RCC 7860 (cell line): Measurements from ENCODE around the gene LHFPL6.
"Not testable (repeated sequence)": the region's sequence is repeated elsewhere in the genome, so short reads cannot be mapped to it uniquely, and the experiment has no call there.

Experiments used
- DNase-seq: peaks from one replicate; pipeline ENCODE4 v3.0.0-alpha.2; 2015; ENCODE audit warnings: low spot score
- FAIRE-seq: peaks from 2 replicates; lab custom pipeline; 2012; peaks lifted over from hg19 to GRCh38; lab: Jason Lieb, UNC

LHFPL6 gene

DNA sequence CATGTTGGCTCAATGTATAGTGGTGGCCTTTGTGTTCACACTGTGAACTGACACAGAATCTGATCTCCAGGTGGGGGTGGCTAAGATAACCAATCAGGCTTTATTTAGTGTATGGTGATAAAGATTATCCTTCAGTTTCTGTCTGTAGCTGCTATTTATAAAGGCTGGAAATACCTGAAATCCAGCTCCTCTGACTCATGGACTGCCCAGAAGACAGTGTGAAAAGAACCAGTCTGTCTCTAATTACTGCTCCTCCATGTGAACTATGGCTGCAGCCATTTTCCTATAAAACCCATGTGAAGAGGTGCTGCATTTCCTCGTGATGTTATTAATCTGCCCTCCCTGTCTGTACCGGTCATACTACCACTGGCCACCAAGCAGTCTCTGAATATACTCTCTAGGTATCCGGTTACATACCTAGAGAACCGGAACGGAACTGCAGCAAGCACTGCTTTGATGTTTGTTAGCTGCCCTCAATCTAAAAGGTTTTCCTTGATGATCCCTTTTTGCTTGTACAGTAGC, 238.0 kb downstream of the LHFPL6 start:
- FAIRE-seq: no peak

GRCh38 chr13:39363382-39363772, 239.6 kb downstream of the LHFPL6 start:
- DNase-seq: no peak
- no peak for FAIRE-seq

More for the DNA sequence above, 238.0 kb downstream of the LHFPL6 start:
- no peak for DNase-seq

GRCh38 chr13:39362652-39363381, 240.2 kb downstream of the LHFPL6 start:
- no peak for DNase-seq
- no peak for FAIRE-seq

GRCh38 chr13:39353988-39354387, 249.0 kb downstream of the LHFPL6 start:
- no peak for FAIRE-seq
- DNase-seq: no peak

DNA sequence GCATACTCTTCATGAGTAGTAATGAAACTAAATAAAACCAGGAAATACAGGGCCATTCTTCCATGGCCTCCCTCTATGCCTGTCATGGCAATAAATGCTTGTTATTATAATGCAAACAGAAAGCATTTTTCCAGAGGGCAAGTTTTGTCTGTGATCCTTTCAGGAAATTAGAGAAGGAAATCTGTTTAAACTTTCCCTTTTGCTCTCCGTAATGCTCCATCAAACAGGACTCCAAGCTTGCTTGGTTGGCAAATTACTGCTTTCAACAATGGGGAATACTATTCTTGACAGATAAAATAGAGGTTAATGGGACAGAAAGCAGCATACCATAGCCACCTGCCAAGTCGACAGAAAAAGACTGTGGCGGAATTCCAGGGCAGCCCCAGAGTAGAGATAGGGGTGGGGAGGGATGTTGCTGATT, 252.5 kb downstream of the LHFPL6 start:
- FAIRE-seq: no peak
- no peak for DNase-seq

GRCh38 chr13:39349391-39349960, 253.5 kb downstream of the LHFPL6 start:
- FAIRE-seq: no peak
- DNase-seq: no peak

DNA sequence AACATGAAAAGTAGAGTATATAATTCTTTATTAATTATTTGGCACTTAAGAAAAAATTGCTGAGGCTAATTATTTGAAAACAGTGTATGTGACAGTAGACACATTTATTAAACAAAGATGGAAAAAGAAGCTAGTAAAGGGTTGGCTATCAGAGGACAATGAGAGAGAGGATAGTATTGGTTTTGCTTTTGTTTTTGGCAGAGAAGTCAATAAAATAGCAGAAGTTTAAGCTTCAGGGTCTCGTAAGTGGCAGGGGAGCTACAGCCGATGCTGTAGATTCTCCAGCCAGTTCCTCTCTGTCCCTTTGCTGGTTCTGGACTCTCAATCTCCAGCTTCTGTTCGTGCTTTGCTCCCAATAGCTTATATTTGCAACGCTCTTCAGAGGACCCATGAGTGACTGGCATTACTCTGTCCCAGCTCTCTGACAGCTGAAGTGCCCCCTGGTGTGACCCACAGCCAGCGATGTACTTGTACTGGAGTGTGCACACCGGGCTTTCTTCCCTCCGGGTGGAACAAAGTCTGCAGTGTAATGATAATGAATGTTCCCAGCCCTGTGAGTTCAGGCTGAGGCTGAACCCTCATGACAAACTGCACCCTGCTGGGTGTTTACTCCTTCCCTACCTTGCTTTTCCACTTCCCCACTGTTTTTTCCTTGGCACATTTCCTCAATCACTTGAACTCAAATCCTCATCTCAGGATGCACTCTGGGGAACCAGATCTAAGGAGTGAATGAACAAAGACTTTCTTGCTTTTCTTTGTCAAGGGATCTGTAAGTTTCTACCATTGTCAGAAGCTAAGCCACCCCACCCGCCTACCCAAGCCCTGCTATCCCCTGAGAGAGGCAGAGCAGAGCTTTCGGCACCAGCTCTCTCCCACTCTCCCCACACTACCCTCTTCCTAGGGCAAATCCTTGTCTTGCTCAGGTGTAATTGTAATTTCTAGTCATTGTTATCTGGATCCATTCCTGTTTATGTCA, 254.8 kb downstream of the LHFPL6 start:
- no peak for FAIRE-seq

GRCh38 chr13:39345982-39346381, 257.0 kb downstream of the LHFPL6 start:
- no peak for FAIRE-seq
- no peak for DNase-seq

More for the DNA sequence above, 254.8 kb downstream of the LHFPL6 start:
- DNase-seq: no peak

- no peak for DNase-seq
- no peak for FAIRE-seq
Measured at GRCh38 chr13:39341251-39341650, 261.7 kb downstream of the LHFPL6 start.

GRCh38 chr13:39338114-39338513, 264.9 kb downstream of the LHFPL6 start:
- not testable (repeated sequence) for FAIRE-seq, DNase-seq

GRCh38 chr13:39336937-39337336, 266.1 kb downstream of the LHFPL6 start:
- DNase-seq (no peak), FAIRE-seq (no peak)

DNA sequence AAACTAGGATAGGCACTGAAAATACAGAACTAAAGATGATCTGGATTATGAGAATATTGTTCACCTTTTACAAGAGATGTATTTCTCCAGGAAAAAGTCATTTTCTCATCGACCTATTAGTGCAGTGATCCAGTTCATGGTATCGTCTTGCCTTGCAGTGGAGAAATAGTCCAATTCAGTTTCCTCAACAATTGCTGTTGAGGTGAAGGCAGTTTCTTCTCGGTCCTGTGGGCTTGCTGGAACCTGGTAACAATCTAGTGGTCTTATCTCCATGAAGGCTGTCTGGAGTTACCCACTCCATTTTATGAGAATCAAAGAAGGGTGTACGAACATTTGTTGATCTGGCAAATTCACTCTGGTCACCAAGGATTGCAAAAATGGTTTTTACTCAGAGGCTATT, 266.8 kb downstream of the LHFPL6 start:
- no peak for DNase-seq
- FAIRE-seq: no peak

- DNase-seq (no peak), FAIRE-seq (no peak)
Measured at GRCh38 chr13:39335721-39336120, 267.3 kb downstream of the LHFPL6 start.

- FAIRE-seq (no peak), DNase-seq (no peak)
Measured at GRCh38 chr13:39330504-39330903, 272.5 kb downstream of the LHFPL6 start.

DNA sequence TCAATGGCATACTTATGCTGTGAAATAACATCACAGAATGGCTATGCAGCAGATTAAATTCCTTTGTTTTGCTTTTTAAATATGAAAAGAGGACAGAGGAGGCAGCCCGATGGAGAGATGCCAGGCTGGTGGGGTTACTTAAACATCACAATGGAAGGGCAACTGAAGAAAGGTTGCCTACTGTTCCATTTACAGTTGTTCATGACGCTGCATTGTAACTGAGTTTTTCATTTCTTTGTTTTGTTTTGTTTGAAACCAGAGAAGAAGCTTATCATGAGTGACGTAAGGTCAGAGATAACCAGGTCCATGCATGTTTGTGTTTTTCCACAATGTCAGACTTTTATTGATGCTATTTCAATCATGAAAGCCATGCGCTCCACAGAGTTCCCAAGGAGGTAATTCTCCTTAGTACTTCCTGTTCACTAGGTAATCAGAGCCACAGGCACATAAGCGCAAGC, 273.8 kb downstream of the LHFPL6 start:
- DNase-seq: no peak
- FAIRE-seq: no peak

DNA sequence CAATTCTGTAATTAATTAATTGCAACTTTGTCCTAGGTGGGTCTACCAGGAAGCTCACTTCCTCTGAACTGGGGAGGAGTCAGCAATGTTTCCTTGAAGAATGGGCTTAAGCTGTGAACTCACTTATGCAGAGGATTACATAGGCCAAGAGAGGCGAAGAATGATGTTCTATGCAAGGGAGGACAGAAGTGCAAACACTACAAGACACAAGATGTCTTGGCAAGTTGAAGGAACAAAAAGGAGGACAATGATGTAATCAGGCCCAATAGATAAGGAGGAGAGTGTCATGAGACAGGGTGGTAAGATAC, 275.9 kb downstream of the LHFPL6 start:
- DNase-seq (no peak), FAIRE-seq (no peak)

DNA sequence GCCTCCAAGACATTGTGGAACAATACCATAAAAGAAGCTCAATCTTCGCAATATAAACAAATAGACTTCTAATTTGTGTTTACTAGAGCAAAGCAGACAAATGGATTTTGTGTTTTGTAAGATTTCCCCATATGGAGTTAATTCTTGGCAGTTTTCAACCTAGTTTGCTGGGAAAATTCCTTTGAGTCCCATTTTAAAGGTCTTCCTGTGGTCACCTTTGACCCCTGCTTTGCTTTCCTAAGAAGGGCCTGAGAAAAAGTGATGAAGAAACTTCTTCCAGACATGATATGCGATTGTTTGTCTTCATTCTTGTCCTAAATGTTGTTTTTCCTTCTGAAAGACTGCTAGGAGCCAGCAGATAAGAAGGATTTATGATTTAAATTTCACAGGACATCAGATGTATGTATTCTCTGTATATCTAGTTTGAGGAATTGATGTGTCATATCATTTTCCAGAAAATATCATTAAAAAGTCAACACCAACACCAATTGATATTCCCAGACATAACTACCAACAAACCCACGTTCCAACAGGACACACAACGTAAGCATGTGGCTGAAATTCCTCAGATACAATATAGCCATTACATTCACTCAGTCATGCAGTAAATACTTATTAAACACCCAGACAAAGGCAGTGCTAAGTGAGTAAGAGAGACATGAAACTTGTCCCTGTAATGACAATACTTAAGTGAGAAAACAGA, 276.4 kb downstream of the LHFPL6 start:
- DNase-seq (no peak), FAIRE-seq (no peak)

GRCh38 chr13:39324806-39325311, 278.1 kb downstream of the LHFPL6 start:
- FAIRE-seq (no peak), DNase-seq (no peak)

- FAIRE-seq (no peak), DNase-seq (no peak)
Measured at GRCh38 chr13:39322836-39323585, 280.0 kb downstream of the LHFPL6 start.

GRCh38 chr13:39321574-39321973, 281.4 kb downstream of the LHFPL6 start:
- FAIRE-seq: no peak
- no peak for DNase-seq
